Stimulated activated CD4-positive, alpha-beta T cell treated with anti-CD3 and anti-CD28 coated beads, Interleukin-4, amount 100 ng/mL, for 24 hours (primary cell): ENCODE measurements around the gene PREX1.
A peak's percentile ranks its signal among the peaks of the same experiment; 100 is the strongest.
"Not testable (repeated sequence)": the region's sequence is repeated elsewhere in the genome, so short reads cannot be mapped to it uniquely, and the experiment has no call there.

ENCODE experiments used
- DNase-seq: peaks from one replicate; pipeline ENCODE4 v3.0.0-alpha.2; 2020

Gene PREX1

GRCh38 chr20:48847498-48848205, 19.9 kb upstream of the PREX1 start:
- no peak for DNase-seq

- DNase-seq: peak; percentile 58
Observed at GRCh38 chr20:48846516-48847492, 19.0 kb upstream of the PREX1 start.

- no peak for DNase-seq
Observed at GRCh38 chr20:48845721-48846306, 18.0 kb upstream of the PREX1 start.

GRCh38 chr20:48844996-48845395, 17.2 kb upstream of the PREX1 start:
- DNase-seq: no peak

GRCh38 chr20:48843896-48844295, 16.1 kb upstream of the PREX1 start:
- not testable (repeated sequence) for DNase-seq

GRCh38 chr20:48843057-48843806, 15.4 kb upstream of the PREX1 start:
- DNase-seq: no peak

GRCh38 chr20:48841875-48842529, 14.2 kb upstream of the PREX1 start:
- no peak for DNase-seq

GRCh38 chr20:48841196-48841874, 13.5 kb upstream of the PREX1 start:
- no peak for DNase-seq

GRCh38 chr20:48839154-48839917, 11.5 kb upstream of the PREX1 start:
- DNase-seq: no peak

GRCh38 chr20:48837014-48837413, 9.2 kb upstream of the PREX1 start:
- DNase-seq: no peak

GRCh38 chr20:48835390-48835789, 7.6 kb upstream of the PREX1 start:
- DNase-seq: no peak

GRCh38 chr20:48834278-48834677, 6.5 kb upstream of the PREX1 start:
- DNase-seq: no peak

GRCh38 chr20:48832405-48832730, 4.6 kb upstream of the PREX1 start:
- DNase-seq: no peak

GRCh38 chr20:48831718-48832404, 4.1 kb upstream of the PREX1 start:
- DNase-seq: no peak

- DNase-seq: no peak
Observed at GRCh38 chr20:48830826-48831318, 3.1 kb upstream of the PREX1 start.

GRCh38 chr20:48829940-48830339, 2.1 kb upstream of the PREX1 start:
- DNase-seq: no peak

GRCh38 chr20:48828734-48829460, 1.1 kb upstream of the PREX1 start:
- DNase-seq: no peak

GRCh38 chr20:48826883-48827771, 672 bp downstream of the PREX1 start:
- peak; percentile 37 for DNase-seq
